H1 (cell line): ENCODE data around the gene TEKT3. TPM values are rescaled to one million over a fixed set of nuclear protein-coding genes. Genes with fewer than 3 reads are reported as not detected.

ENCODE experiments used
- CHD7 ChIP-seq: fragments of 300-600 bp; sonication (generic); IDR thresholded peaks from 2 replicates; pipeline ENCODE4 v1.7.1; 2012; ENCODE audit warnings: low read length, moderate library complexity, mild to moderate bottlenecking, inconsistent platforms; ENCODE audit not compliant: insufficient replicate concordance
- EP300 ChIP-seq, 2 experiments: IDR thresholded peaks; 1 replicate in 1 of 2; 2 replicates in 1 of 2; pipeline ENCODE4 v1.6.1; 2011 to 2012; ENCODE audit warnings: low read depth in 2 of 2, low read length in 2 of 2, mild to moderate bottlenecking in 2 of 2, borderline replicate concordance in 1 of 2, inconsistent platforms in 1 of 2, moderate library complexity in 1 of 2
- MAFK ChIP-seq: IDR thresholded peaks from 2 replicates; pipeline ENCODE4 v1.6.1; 2012; ENCODE audit warnings: low read depth, mild to moderate bottlenecking, improper control_type of control experiment, low read length
- polyA plus RNA-seq, 7 experiments: library from polyadenylated mRNA; depleted of rRNA in 3 of 7; stranded (reverse) in 5 of 7; unstranded in 2 of 7; fragments of >200 nt in 5 of 7; fragments of 200-250 nt in 2 of 7; gene quantifications; 1 replicate in 5 of 7; 2 replicates in 1 of 7; 4 replicates in 1 of 7; pipeline versions ENCODE4 v1.2.1 to v1.2.3, GENCODE V29; 2011 to 2013; ENCODE audit warnings: missing spikeins in 2 of 7, mixed read lengths in 2 of 7
- total RNA-seq: library from RNA; stranded (reverse); fragmentation: NEBNext Ultra II Directional; extraction: Animal tissue kit (Norgen Biotek cat#: 25700); gene quantifications from 2 replicates; pipeline ENCODE4 v1.2.1, GENCODE V29; 2021

TEKT3 gene
- total and polyA plus RNA-seq, 2 of the 8 experiments (the other 6 are each of a cell fraction or from before 2014, with no cell fraction given) = 2.2 to 2.9 TPM

- TF ChIP-seq CHD7 (no peak), MAFK (no peak), EP300 (IDR thresholded peaks at IDR 0.05; ENCODE audit: borderline replicate concordance in 1 of 2, low read depth in 2 of 2, low read length in 2 of 2) (no peak)
Observed at GRCh38 chr17:15256689-15257088, 84.7 kb downstream of the TEKT3 start (continued).
